T47D (cell line): ENCODE measurements around the gene SND1.

Experiments
- DNase-seq, 2 experiments: peaks; one replicate each; pipeline versions ENCODE4 v3.0.0 to v3.0.0-alpha.2; 2011 to 2012; ENCODE audit warnings: low read depth in 1 of 2, low spot score in 1 of 2
- JUND ChIP-seq: IDR thresholded peaks from 2 replicates; pipeline ENCODE4 v1.6.1; 2012; ENCODE audit warnings: low read depth
- in situ Hi-C: cut with HindIII; loops from 2 replicates; pipeline ENCODE4 v1.10.0; 2016; ENCODE audit warnings: low sequenced_read_pairs, low pct_unique_long_range_greater_than_20kb

SND1 gene

GRCh38 chr7:128000854-128001265 lies 348.9 kb downstream of the SND1 start:
- in situ Hi-C loops: no loop called here
- TF ChIP-seq JUND: no peak
- no peak for DNase-seq

- DNase-seq: no peak
- in situ Hi-C loops: no loop called here
- no peak for TF ChIP-seq JUND
Observed at GRCh38 chr7:128003167-128003566, 351.2 kb downstream of the SND1 start.

DNA sequence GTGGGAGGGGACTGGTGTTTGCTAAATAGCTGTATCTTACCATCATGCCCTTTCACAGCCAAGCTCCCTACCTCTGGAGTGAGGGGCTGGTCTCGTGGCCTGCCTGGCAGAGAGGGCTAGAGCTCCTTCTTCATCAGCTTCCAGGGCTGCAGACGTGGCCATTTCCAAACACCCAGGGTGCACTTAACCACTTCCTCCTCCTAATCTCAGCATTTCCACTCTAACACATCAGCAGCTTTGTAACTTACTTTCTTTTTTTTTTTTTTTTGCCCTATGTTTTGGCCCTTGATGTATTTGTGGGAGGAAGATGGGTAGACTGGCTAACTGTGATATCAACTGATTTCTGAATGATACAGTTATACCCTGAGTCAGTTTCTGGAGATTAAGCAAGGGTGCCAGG lies 351.8 kb downstream of the SND1 start:
- no peak for TF ChIP-seq JUND
- in situ Hi-C loops: no loop called here
- DNase-seq: no peak

- no peak for DNase-seq
- TF ChIP-seq JUND: no peak
- in situ Hi-C loops: no loop called here
Observed at GRCh38 chr7:128004623-128005022, 352.6 kb downstream of the SND1 start.

DNA sequence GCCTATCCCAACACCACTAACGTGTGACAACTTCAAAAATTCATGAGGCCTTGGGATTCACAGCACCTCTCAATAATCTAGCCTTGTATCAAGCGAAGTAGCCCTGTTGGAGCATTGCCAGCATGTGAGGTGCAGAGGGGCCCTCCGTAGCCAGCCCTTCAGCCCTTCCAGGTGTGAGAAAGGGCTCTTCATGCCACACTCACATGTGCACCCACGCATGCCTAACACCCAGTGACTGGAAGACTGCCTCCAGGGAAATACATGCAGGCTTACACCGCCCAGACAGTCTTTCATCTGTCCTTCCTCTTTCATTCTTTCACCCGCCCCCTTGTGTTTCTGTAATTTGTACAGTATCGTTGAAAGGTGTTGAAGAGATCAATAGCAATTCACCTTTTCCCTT lies 353.1 kb downstream of the SND1 start:
- no peak for DNase-seq
- in situ Hi-C loops: no loop called here
- TF ChIP-seq JUND: no peak

DNA sequence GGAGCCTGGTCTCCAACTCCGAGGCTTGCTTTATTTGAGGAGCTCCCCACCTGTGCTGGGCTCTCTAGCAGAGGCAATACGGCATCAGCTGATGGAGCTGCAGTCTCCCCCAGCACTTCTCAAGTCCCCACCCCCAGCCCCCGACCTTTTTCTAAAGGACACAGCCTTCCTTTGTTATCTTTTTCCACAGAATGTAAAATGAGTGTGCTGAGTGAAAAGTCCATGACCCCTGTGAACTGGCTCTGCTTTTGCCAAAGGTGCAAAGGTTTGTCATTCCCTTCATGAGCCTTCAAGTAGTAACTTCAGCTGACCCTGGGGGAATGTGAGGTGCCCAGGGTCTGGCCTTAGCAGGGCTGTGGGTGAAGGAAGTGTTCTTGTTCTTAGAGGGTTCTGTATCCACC lies 353.8 kb downstream of the SND1 start:
- DNase-seq: no peak
- TF ChIP-seq JUND: no peak
- in situ Hi-C loops: no loop called here

DNA sequence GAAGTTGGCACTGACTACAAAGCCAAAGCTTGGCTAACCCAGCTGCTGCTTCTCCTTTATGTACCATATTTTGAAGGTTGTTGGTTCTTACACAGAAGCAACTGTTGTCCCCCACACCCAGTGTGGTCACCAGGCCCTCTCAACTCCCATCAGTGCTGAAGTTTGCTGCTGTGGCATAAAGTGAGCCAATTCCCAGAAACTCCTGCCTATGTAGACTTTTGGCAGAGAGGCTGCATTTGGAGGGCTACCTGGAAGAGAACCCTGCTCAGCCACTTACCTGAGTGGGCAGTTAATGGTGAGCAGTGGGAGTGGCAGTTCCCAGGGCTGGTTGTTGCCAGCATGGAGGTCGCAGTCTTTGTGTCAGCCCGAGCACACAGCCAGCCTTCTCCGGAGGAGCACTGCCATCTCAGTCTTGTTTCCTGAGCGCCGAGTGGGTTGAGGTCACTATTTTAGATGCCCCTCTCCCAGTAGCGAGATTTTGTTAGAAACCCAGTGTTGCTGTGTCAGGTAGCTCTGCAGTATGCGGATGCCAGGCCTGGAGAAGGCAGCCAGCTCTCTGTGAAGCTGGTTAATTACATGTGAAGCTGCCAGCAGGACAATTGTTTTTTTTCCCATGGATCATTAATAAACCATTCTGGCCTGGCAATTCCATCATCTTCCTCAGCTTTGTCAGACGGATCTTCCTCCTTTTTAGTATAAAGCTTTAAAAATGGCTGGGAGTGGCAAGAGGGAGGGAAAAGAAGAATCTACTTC lies 354.7 kb downstream of the SND1 start:
- DNase-seq: no peak
- in situ Hi-C loops: no loop called here
- no peak for TF ChIP-seq JUND

DNA sequence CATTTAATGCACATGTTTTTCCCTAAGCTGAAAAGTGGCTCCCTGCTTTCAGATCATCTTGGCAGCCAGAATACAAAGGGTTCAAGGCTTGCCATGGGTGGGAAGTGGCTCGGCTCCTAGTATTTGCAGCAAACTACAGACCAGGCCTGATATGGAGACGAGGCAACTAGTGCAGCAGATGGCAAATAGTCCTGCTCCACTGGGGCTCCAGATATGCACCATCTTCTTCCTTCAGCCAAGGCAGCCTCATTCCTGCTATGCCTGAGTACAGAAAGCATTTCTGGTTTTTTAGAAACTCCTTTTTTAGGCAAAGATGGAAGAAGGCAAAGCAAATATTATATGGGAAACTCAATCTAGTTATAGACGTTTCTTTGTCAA lies 355.3 kb downstream of the SND1 start:
- in situ Hi-C loops: no loop called here
- TF ChIP-seq JUND: no peak
- DNase-seq: no peak

DNA sequence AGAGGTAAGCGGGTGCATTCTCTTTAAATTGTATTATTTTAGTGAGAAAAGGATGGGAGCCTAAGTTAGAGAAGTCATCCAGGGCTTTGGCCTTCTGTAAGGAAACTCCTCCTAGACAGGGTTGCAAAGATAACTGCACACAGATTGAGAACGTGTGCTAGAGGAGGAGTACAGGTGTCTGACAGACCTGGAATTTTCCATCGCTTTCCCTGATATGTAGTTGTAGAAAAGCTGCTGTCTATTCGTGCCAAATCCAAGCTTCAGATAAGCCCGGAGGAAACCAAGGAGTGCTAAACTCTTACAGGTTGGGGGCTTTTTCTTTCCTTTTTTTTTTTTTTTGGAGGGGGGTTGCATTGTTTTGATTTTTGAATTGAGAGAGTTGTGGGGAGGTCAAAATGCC lies 356.1 kb downstream of the SND1 start:
- TF ChIP-seq JUND: no peak
- no peak for DNase-seq

GRCh38 chr7:128008744-128009143 lies 356.8 kb downstream of the SND1 start:
- in situ Hi-C loops: no loop called here
- no peak for TF ChIP-seq JUND
- no peak for DNase-seq

More for the DNA sequence above, 356.1 kb downstream of the SND1 start:
- in situ Hi-C loops: no loop called here

DNA sequence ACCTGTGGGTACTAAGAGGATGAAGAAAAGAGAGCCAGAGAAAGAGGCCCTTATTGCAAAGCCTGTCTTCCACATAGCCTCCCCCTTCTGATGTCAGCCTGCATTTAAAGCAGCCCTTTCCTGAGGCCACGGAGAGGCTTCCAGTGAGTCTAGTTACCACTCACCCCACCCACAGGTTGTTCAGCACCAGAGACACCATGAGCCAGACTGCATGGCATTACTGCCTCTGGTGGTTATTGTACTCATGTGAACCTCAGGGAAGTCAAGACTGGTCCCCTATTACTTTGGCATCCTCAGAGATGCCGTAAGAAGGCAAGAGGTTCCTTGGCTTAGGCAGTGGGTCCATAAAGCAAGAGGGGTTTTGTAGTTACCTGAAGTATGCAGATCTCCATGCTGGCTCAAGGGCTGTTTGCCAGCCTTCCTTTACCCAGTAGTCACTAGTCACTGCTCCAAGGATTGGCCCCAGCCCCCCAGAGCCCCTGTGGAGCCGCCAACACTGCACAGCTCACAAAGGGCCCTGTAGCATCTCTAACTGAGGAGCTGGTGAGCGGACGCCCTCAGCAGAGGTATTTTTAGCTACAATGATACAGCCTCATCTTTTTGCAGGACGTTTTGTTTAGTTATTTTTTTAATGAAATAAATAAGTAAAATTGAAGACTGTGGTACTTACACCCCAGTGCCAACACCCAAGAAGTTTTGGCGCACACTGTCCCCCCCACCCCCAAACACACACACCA lies 358.6 kb downstream of the SND1 start:
- in situ Hi-C loops: no loop called here
- DNase-seq: no peak
- no peak for TF ChIP-seq JUND

GRCh38 chr7:128011131-128011661 lies 359.2 kb downstream of the SND1 start:
- in situ Hi-C loops: no loop called here
- DNase-seq: no peak
- no peak for TF ChIP-seq JUND

GRCh38 chr7:128014811-128015210 lies 362.8 kb downstream of the SND1 start:
- in situ Hi-C loops: no loop called here
- DNase-seq: no peak

More at GRCh38 chr7:128014811-128015210, 362.8 kb downstream of the SND1 start:
- no peak for TF ChIP-seq JUND
